Psoas muscle (tissue), 8 donors: Measurements from ENCODE around the gene SPHKAP. TPM values are rescaled to one million over a fixed set of nuclear protein-coding genes. Genes with fewer than 3 reads are reported as not detected.

Source experiments
- ATAC-seq, 4 donors: fragments of 200-7000 bp; cut with Tn5 transposase; one replicate each; pipeline ENCODE4 v1.9.1; 2020; ENCODE audit warnings: moderate library complexity in 3 of 4, mild to moderate bottlenecking in 2 of 4
- DNase-seq, 2 donors: peaks; one replicate each; pipeline ENCODE4 v3.0.0-alpha.2; 2020
- H3K27ac ChIP-seq: fragments of 200-600 bp; one replicate; pipeline ENCODE4 v1.8.0; 2022
- H3K27me3 ChIP-seq, 3 donors: fragments of 200-600 bp in 1 of 3; one replicate each; pipeline versions ENCODE4 v1.6.1 to v1.8.0; 2013 to 2022; ENCODE audit warnings: low read length in 2 of 3, mild to moderate bottlenecking in 2 of 3, moderate library complexity in 1 of 3; ENCODE audit not compliant: insufficient read depth in 3 of 3
- H3K36me3 ChIP-seq, 2 donors: fragments of 200-600 bp in 1 of 2; one replicate each; pipeline versions ENCODE4 v1.6.1 to v1.8.0; 2013 to 2022; ENCODE audit warnings: low read depth in 1 of 2, mild to moderate bottlenecking in 1 of 2, moderate library complexity in 1 of 2; ENCODE audit not compliant: insufficient read depth in 1 of 2
- H3K4me1 ChIP-seq: fragments of 200-600 bp; one replicate; pipeline ENCODE4 v1.8.0; 2022
- H3K4me3 ChIP-seq: fragments of 200-600 bp; one replicate; pipeline ENCODE4 v1.8.0; 2022; ENCODE audit warnings: mild to moderate bottlenecking
- H3K9me3 ChIP-seq: fragments of 200-600 bp; one replicate; pipeline ENCODE4 v1.8.0; 2022
- WGBS, 3 donors: extraction: QIAGEN DNeasy Blood & Tissue Kit; methylation state at CpG; one replicate each; pipeline versions ENCODE4 v1.1.6 to v1.1.7; 2013; 5-methylcytosine and 5-hydroxymethylcytosine counted together
- intact Hi-C, 2 donors: fragments of 100-400 bp; cut with DNase I; formaldehyde crosslinking; loops; one replicate each; pipeline versions ENCODE4 v1.11.0 to v1.14.2; 2022
- polyA plus RNA-seq, 3 donors: library from polyadenylated mRNA; stranded (reverse); fragments of 200-250 nt; gene quantifications; one replicate each; pipeline ENCODE4 v1.2.3, GENCODE V29; 2013
- total RNA-seq, 4 donors: library from RNA; stranded (reverse); fragmentation: NEBNext Ultra II Directional in 2 of 4; extraction: Animal tissue kit (Norgen Biotek cat#: 25700) in 2 of 4; gene quantifications; one replicate each; pipeline versions ENCODE4 v1.2.1 to v1.2.4, GENCODE V29; 2021 to 2023
- TF ChIP-seq, protein P1 (sequence below): fragments of 200-600 bp; IDR thresholded peaks from one replicate; pipeline ENCODE4 v1.8.0; 2022; ENCODE audit warnings: antibody characterized with exemption
- donor health status: healthy with polysubstance abuse.
- donor health status: DM: no; HTN: no; CAD: no; lungs with moderate emphysema.
- donor health status: Bipolar disorder and iron deficiency.
- donor health status: healthy.
- donor health status: DM: yes; HTN: yes; CAD: no.
- donor health status: DM: no; HTN: no; CAD: no.
- donor health status: DM: no; HTN: no; CAD: no.
- donor health status: DM: yes; HTN: yes; CAD: no.

Gene SPHKAP
- total and polyA plus RNA-seq, 7 donors = 0.07 to 0.15 TPM; not detected in 5

DNA sequence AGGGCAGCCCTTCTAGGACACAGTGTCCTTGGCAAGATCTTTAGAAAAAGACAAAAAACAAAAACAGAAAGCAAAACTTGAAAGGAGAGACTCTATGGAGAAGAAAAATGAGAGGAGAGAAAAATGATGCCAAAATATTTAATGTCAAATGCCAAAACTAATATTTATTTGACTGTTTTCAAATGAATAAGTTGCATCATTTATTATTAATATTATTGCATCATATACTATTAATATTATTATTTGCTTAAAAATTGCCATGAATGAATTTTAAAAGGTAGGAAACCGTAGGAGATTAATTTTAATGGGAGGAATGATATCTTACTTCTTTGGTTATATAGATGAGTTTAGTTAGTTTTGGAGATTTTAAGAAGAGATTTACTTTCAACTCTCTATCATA is 165.7 kb downstream of the SPHKAP start:
- Histone ChIP-seq H3K4me1 (no peaks in the 10 kb centered on the region), H3K27ac (no peak overlapping the region), H3K36me3 (no peaks in the 10 kb centered on the region), H3K9me3 (no peaks in the 10 kb centered on the region), H3K4me3 (no peak overlapping the region), H3K27me3 (no peaks in the 10 kb centered on the region)
- 77 to 83% (median 80%) methylated on average over 1 of the region's 1 CpG for WGBS, 3 donors
- ATAC-seq (no peak), DNase-seq (no peak)
- TF ChIP-seq, protein P1, sequence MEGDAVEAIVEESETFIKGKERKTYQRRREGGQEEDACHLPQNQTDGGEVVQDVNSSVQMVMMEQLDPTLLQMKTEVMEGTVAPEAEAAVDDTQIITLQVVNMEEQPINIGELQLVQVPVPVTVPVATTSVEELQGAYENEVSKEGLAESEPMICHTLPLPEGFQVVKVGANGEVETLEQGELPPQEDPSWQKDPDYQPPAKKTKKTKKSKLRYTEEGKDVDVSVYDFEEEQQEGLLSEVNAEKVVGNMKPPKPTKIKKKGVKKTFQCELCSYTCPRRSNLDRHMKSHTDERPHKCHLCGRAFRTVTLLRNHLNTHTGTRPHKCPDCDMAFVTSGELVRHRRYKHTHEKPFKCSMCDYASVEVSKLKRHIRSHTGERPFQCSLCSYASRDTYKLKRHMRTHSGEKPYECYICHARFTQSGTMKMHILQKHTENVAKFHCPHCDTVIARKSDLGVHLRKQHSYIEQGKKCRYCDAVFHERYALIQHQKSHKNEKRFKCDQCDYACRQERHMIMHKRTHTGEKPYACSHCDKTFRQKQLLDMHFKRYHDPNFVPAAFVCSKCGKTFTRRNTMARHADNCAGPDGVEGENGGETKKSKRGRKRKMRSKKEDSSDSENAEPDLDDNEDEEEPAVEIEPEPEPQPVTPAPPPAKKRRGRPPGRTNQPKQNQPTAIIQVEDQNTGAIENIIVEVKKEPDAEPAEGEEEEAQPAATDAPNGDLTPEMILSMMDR = no peak
- intact Hi-C loops = no loop called here

DNA sequence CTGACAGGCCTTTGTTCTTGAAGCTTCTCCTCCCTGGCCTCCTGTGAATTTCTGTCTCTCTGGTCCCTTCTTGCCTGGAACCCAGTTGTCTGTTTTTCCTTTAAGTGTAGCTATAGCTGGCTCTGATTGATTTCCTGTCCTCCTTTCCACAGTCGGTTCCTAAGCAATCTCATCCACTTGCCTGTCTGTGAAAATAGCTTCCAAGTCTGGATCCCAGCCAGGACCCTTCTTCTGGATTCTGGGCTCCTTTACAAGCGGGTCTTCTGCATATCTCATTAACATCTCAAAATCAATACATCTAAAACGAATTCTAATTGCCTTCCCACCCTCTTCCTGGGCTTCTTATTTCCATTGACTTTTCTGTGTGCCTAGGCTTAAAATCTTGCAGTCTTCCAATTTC is 185.1 kb downstream of the SPHKAP start:
- DNase-seq (no peak), ATAC-seq (no peak)
- no peaks in the 10 kb centered on the region for H3K9me3 ChIP-seq
- no peaks in the 10 kb centered on the region for H3K4me1 ChIP-seq
- H3K36me3 ChIP-seq = no peaks in the 10 kb centered on the region
- TF ChIP-seq, protein P1 = no peak
- intact Hi-C loops = no loop called here
- WGBS, 3 donors = 33 to 45% (median 38%) methylated on average over 3 of the region's 3 CpGs
- no peak overlapping the region for H3K27ac ChIP-seq
- no peak overlapping the region for H3K4me3 ChIP-seq
- H3K27me3 ChIP-seq = no peaks in the 10 kb centered on the region

DNA sequence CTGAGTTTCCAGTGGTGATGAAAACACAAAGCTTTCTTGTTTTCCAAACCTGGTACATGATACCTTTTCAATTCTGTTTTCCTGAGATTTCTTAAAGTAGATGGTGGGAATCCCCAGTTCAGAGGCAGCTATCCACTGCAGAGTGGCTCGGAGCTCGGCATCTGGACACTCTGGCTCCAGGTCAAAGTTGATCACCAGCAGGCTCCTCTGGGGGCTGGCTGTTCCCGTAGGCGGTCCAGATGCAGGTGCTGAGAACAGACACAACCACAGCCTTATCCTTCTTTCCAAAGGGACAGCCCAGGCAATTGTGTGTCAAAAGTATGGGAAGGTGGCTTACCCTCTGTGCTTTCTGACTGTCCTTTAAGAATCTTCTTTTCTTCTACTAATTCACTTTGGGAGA is 190.6 kb downstream of the SPHKAP start:
- WGBS, 3 donors = 53 to 68% (median 57%) methylated on average over 4 of the region's 4 CpGs
- no peak overlapping the region for H3K27ac ChIP-seq
- no peaks in the 10 kb centered on the region for H3K9me3 ChIP-seq
- H3K4me1 ChIP-seq = no peaks in the 10 kb centered on the region
- no peak overlapping the region for H3K4me3 ChIP-seq
- no peaks in the 10 kb centered on the region for H3K36me3 ChIP-seq
- ATAC-seq = no peak
- intact Hi-C loops = no loop called here
- H3K27me3 ChIP-seq = no peaks in the 10 kb centered on the region
- TF ChIP-seq, protein P1 = no peak
- DNase-seq = no peak

- Histone ChIP-seq H3K27ac (no peak overlapping the region), H3K4me3 (no peak overlapping the region), H3K36me3 (no peaks in the 10 kb centered on the region), H3K9me3 (no peaks in the 10 kb centered on the region), H3K4me1 (no peaks in the 10 kb centered on the region), H3K27me3 (no peaks in the 10 kb centered on the region)
- intact Hi-C loops = no loop called here
- no peak for ATAC-seq
- TF ChIP-seq, protein P1 = no peak
- no peak for DNase-seq
- WGBS, 3 donors = 82 to 84% (median 84%) methylated on average over 3 of the region's 3 CpGs
Measured at GRCh38 chr2:227973241-227973640, 208.2 kb downstream of the SPHKAP start.

GRCh38 chr2:227971619-227972230 is 209.8 kb downstream of the SPHKAP start:
- 79 to 84% (median 84%) methylated on average over 7 of the region's 7 CpGs for WGBS, 3 donors
- TF ChIP-seq, protein P1 = no peak
- H3K27ac ChIP-seq = no peak overlapping the region
- H3K9me3 ChIP-seq = no peaks in the 10 kb centered on the region
- DNase-seq (no peak), ATAC-seq (no peak)
- H3K4me1 ChIP-seq = no peaks in the 10 kb centered on the region
- no peaks in the 10 kb centered on the region for H3K36me3 ChIP-seq
- intact Hi-C loops = no loop called here
- no peak overlapping the region for H3K4me3 ChIP-seq
- H3K27me3 ChIP-seq = no peaks in the 10 kb centered on the region
